Osteoblast (primary cell): Measurements from ENCODE around the gene RASSF10. TPM values are rescaled to one million over a fixed set of nuclear protein-coding genes. Genes with fewer than 3 reads are reported as not detected.

Source experiments
- DNase-seq: peaks from one replicate; pipeline ENCODE4 v3.0.0; 2011; ENCODE audit warnings: low spot score, mixed read lengths; ENCODE audit not compliant: insufficient read length; ENCODE audit errors: missing footprints
- H2AFZ ChIP-seq: 2 replicates; pipeline ENCODE4 v1.6.0; 2011; ENCODE audit warnings: mild to moderate bottlenecking, low read length
- H3K27ac ChIP-seq: 2 replicates; pipeline ENCODE4 v1.5.1; 2011; ENCODE audit warnings: mild to moderate bottlenecking, low read depth, low read length, moderate library complexity
- H3K27me3 ChIP-seq: 2 replicates; pipeline ENCODE4 v1.6.0; 2012; ENCODE audit warnings: mild to moderate bottlenecking, control low read depth, inconsistent platforms, low read length, moderate library complexity; ENCODE audit not compliant: insufficient read depth
- H3K36me3 ChIP-seq: 2 replicates; pipeline ENCODE4 v1.5.1; 2011; ENCODE audit warnings: mild to moderate bottlenecking, low read length, control low read depth, moderate library complexity; ENCODE audit not compliant: insufficient read depth
- H3K4me1 ChIP-seq: 2 replicates; pipeline ENCODE4 v1.5.1; 2011; ENCODE audit warnings: mild to moderate bottlenecking, low read length, control low read depth, moderate library complexity; ENCODE audit not compliant: insufficient read depth
- H3K4me2 ChIP-seq: 2 replicates; pipeline ENCODE4 v1.6.0; 2011; ENCODE audit warnings: mild to moderate bottlenecking, low read length; ENCODE audit not compliant: insufficient read depth
- H3K4me3 ChIP-seq: fragments of 200-600 bp; sonication (generic); 3 replicates; pipeline ENCODE4 v1.5.1; 2012; ENCODE audit warnings: mild to moderate bottlenecking, low read length, inconsistent platforms; ENCODE audit not compliant: insufficient read depth
- H3K79me2 ChIP-seq: 2 replicates; pipeline ENCODE4 v1.6.0; 2012; ENCODE audit warnings: mild to moderate bottlenecking, low read length, control low read depth, inconsistent platforms; ENCODE audit not compliant: insufficient read depth
- H3K9me3 ChIP-seq: 2 replicates; pipeline ENCODE4 v1.5.1; 2011; ENCODE audit warnings: low read depth, low read length, control low read depth
- H4K20me1 ChIP-seq: 2 replicates; pipeline ENCODE4 v1.6.0; 2012; ENCODE audit warnings: mild to moderate bottlenecking, low read length, control low read depth; ENCODE audit not compliant: insufficient read depth
- CTCF ChIP-seq: IDR thresholded peaks from 2 replicates; pipeline ENCODE4 v1.5.1; 2011; ENCODE audit warnings: mild to moderate bottlenecking, low read depth, low read length, moderate library complexity; ENCODE audit errors: extremely low read depth
- total RNA-seq: library from RNA; depleted of rRNA; stranded (reverse); fragments of >200 nt; gene quantifications from 2 replicates; pipeline ENCODE4 v1.2.3, GENCODE V29; 2012

The RASSF10 gene
- total RNA-seq, 1 donor = 0.72 TPM

GRCh38 chr11:12993626-12994025 lies 15.5 kb upstream of the RASSF10 start:
- no peaks in the 10 kb centered on the region for H4K20me1 ChIP-seq
- H3K36me3 ChIP-seq = no peaks in the 10 kb centered on the region
- no peak overlapping the region for H3K27ac ChIP-seq
- no peaks in the 10 kb centered on the region for H3K9me3 ChIP-seq
- H3K27me3 ChIP-seq = peaks cover 8% of the 10 kb centered on the region
- TF ChIP-seq CTCF = no peak
- no peak overlapping the region for H3K4me2 ChIP-seq
- no peaks in the 10 kb centered on the region for H3K4me1 ChIP-seq
- DNase-seq = no peak
- H3K79me2 ChIP-seq = no peaks in the 10 kb centered on the region
- H2AFZ ChIP-seq = no peak overlapping the region
- H3K4me3 ChIP-seq = no peak overlapping the region

GRCh38 chr11:12994476-12994875 lies 14.6 kb upstream of the RASSF10 start:
- Histone ChIP-seq H3K4me3 (no peak overlapping the region), H3K9me3 (no peaks in the 10 kb centered on the region), H3K4me2 (no peak overlapping the region), H2AFZ (no peak overlapping the region), H3K27ac (no peak overlapping the region), H3K4me1 (no peaks in the 10 kb centered on the region), H4K20me1 (no peaks in the 10 kb centered on the region), H3K79me2 (no peaks in the 10 kb centered on the region), H3K27me3 (peaks cover 12% of the 10 kb centered on the region), H3K36me3 (no peaks in the 10 kb centered on the region)
- DNase-seq = no peak
- TF ChIP-seq CTCF = no peak

- H2AFZ ChIP-seq = no peak overlapping the region
- no peaks in the 10 kb centered on the region for H3K9me3 ChIP-seq
- H3K79me2 ChIP-seq = no peaks in the 10 kb centered on the region
- no peak overlapping the region for H3K27ac ChIP-seq
- no peaks in the 10 kb centered on the region for H3K4me1 ChIP-seq
- no peak for DNase-seq
- no peaks in the 10 kb centered on the region for H3K36me3 ChIP-seq
- H3K4me2 ChIP-seq = no peak overlapping the region
- TF ChIP-seq CTCF = no peak
- no peaks in the 10 kb centered on the region for H4K20me1 ChIP-seq
- H3K4me3 ChIP-seq = no peak overlapping the region
- H3K27me3 ChIP-seq = peaks cover 14% of the 10 kb centered on the region
Observed at GRCh38 chr11:12995188-12995587, 13.9 kb upstream of the RASSF10 start.

GRCh38 chr11:12995823-12996222 lies 13.3 kb upstream of the RASSF10 start:
- Histone ChIP-seq H3K4me3 (no peak overlapping the region), H4K20me1 (no peaks in the 10 kb centered on the region), H2AFZ (no peak overlapping the region), H3K9me3 (no peaks in the 10 kb centered on the region), H3K36me3 (no peaks in the 10 kb centered on the region), H3K27me3 (peaks cover 21% of the 10 kb centered on the region), H3K79me2 (no peaks in the 10 kb centered on the region), H3K4me2 (no peak overlapping the region), H3K27ac (no peak overlapping the region), H3K4me1 (no peaks in the 10 kb centered on the region)
- TF ChIP-seq CTCF = no peak
- DNase-seq = no peak
